Parathyroid adenoma (tissue), 2 donors: ENCODE data around the gene RERE.
"Not testable (repeated sequence)": the region's sequence is repeated elsewhere in the genome, so short reads cannot be mapped to it uniquely, and the experiment has no call there.

Experiments
- H2AFZ ChIP-seq: fragments of 300-600 bp; sonication (generic); one replicate; pipeline ENCODE4 v1.7.0; 2017; ENCODE audit warnings: antibody characterized with exemption, mild to moderate bottlenecking
- H3K27ac ChIP-seq: fragments of 300-600 bp; sonication (generic); one replicate; pipeline ENCODE4 v1.7.0; 2017
- H3K27me3 ChIP-seq: fragments of 300-600 bp; sonication (generic); one replicate; pipeline ENCODE4 v1.7.0; 2017; ENCODE audit warnings: low read length; ENCODE audit not compliant: control insufficient read depth, insufficient read depth
- H3K36me3 ChIP-seq: fragments of 300-600 bp; sonication (generic); one replicate; pipeline ENCODE4 v1.7.0; 2017; ENCODE audit warnings: low read length; ENCODE audit not compliant: control insufficient read depth, insufficient read depth
- H3K4me1 ChIP-seq: fragments of 300-600 bp; sonication (generic); one replicate; pipeline ENCODE4 v1.7.0; 2017; ENCODE audit warnings: control low read depth
- H3K4me2 ChIP-seq: fragments of 300-600 bp; sonication (generic); one replicate; pipeline ENCODE4 v1.7.0; 2017; ENCODE audit warnings: low read length
- H3K4me3 ChIP-seq: fragments of 300-600 bp; sonication (generic); one replicate; pipeline ENCODE4 v1.7.0; 2017; ENCODE audit warnings: low read depth, low read length
- H3K79me2 ChIP-seq: fragments of 300-600 bp; sonication (generic); one replicate; pipeline ENCODE4 v1.7.0; 2017; ENCODE audit warnings: control low read depth
- H3K9ac ChIP-seq: fragments of 300-600 bp; sonication (generic); one replicate; pipeline ENCODE4 v1.7.0; 2017; ENCODE audit warnings: mild to moderate bottlenecking
- H3K9me3 ChIP-seq: fragments of 300-600 bp; sonication (generic); one replicate; pipeline ENCODE4 v1.7.0; 2017; ENCODE audit warnings: low read length; ENCODE audit not compliant: control insufficient read depth
- TF ChIP-seq, protein P1 (sequence below): fragments of 300-600 bp; sonication (generic); IDR thresholded peaks from one replicate; pipeline ENCODE4 v1.7.0; 2017; ENCODE audit warnings: antibody characterized with exemption, mild to moderate bottlenecking
- donor health status: primary hyperparathyroidism.

Gene RERE

GRCh38 chr1:8382608-8383505 is 434.6 kb downstream of the RERE start:
- Histone ChIP-seq H3K4me2 (no peak overlapping the region), H3K36me3 (no peaks in the 10 kb centered on the region), H3K9ac (no peak overlapping the region), H2AFZ (no peak overlapping the region), H3K4me1 (peaks cover 3% of the 10 kb centered on the region), H3K27ac (no peak overlapping the region), H3K27me3 (no peaks in the 10 kb centered on the region), H3K9me3 (no peaks in the 10 kb centered on the region), H3K79me2 (peaks cover 23% of the 10 kb centered on the region), H3K4me3 (no peak overlapping the region)
- TF ChIP-seq, protein P1, sequence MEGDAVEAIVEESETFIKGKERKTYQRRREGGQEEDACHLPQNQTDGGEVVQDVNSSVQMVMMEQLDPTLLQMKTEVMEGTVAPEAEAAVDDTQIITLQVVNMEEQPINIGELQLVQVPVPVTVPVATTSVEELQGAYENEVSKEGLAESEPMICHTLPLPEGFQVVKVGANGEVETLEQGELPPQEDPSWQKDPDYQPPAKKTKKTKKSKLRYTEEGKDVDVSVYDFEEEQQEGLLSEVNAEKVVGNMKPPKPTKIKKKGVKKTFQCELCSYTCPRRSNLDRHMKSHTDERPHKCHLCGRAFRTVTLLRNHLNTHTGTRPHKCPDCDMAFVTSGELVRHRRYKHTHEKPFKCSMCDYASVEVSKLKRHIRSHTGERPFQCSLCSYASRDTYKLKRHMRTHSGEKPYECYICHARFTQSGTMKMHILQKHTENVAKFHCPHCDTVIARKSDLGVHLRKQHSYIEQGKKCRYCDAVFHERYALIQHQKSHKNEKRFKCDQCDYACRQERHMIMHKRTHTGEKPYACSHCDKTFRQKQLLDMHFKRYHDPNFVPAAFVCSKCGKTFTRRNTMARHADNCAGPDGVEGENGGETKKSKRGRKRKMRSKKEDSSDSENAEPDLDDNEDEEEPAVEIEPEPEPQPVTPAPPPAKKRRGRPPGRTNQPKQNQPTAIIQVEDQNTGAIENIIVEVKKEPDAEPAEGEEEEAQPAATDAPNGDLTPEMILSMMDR, result no peak

- no peaks in the 10 kb centered on the region for H3K27me3 ChIP-seq
- no peaks in the 10 kb centered on the region for H3K9me3 ChIP-seq
- no peak overlapping the region for H3K27ac ChIP-seq
- H3K4me3 ChIP-seq, result no peak overlapping the region
- no peak overlapping the region for H3K4me2 ChIP-seq
- TF ChIP-seq, protein P1, result no peak
- H3K79me2 ChIP-seq, result peaks cover 22% of the 10 kb centered on the region
- peaks cover 3% of the 10 kb centered on the region for H3K4me1 ChIP-seq
- H3K36me3 ChIP-seq, result no peaks in the 10 kb centered on the region
- no peak overlapping the region for H3K9ac ChIP-seq
- H2AFZ ChIP-seq, result no peak overlapping the region
Observed at GRCh38 chr1:8382051-8382505, 435.4 kb downstream of the RERE start.

GRCh38 chr1:8381618-8382017 is 435.8 kb downstream of the RERE start:
- Histone ChIP-seq H3K27ac (no peak overlapping the region), H3K27me3 (no peaks in the 10 kb centered on the region), H3K4me3 (no peak overlapping the region), H3K4me2 (no peak overlapping the region), H3K9me3 (no peaks in the 10 kb centered on the region), H3K4me1 (peaks cover 3% of the 10 kb centered on the region), H3K79me2 (peaks cover 23% of the 10 kb centered on the region), H3K36me3 (no peaks in the 10 kb centered on the region), H3K9ac (no peak overlapping the region), H2AFZ (no peak overlapping the region)
- TF ChIP-seq, protein P1, result no peak

DNA sequence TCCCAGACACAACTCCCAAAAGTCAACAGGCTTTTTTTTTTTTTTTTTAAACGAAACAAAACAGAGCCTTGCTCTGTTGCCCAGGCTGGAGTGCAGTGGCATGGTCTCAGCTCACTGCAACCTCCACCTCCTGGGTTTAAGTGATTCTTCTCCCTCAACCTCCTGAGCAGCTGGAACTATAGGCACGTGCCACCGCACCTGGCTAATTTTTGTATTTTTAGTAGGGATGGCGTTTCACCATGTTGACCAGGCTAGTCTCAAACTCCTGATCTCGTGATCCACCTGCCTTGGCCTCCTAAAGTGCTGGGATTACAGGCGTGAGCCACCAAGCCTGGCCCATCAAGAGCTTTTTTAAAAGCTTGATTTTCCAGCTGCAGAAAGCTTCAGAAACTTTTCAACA is 437.1 kb downstream of the RERE start:
- H3K4me1 ChIP-seq, H3K9me3 ChIP-seq, H3K27ac ChIP-seq, H2AFZ ChIP-seq, H3K36me3 ChIP-seq, H3K4me3 ChIP-seq, H3K4me2 ChIP-seq, H3K27me3 ChIP-seq, H3K9ac ChIP-seq: not testable (repeated sequence)
- H3K79me2 ChIP-seq, result peaks cover 27% of the 10 kb centered on the region

DNA sequence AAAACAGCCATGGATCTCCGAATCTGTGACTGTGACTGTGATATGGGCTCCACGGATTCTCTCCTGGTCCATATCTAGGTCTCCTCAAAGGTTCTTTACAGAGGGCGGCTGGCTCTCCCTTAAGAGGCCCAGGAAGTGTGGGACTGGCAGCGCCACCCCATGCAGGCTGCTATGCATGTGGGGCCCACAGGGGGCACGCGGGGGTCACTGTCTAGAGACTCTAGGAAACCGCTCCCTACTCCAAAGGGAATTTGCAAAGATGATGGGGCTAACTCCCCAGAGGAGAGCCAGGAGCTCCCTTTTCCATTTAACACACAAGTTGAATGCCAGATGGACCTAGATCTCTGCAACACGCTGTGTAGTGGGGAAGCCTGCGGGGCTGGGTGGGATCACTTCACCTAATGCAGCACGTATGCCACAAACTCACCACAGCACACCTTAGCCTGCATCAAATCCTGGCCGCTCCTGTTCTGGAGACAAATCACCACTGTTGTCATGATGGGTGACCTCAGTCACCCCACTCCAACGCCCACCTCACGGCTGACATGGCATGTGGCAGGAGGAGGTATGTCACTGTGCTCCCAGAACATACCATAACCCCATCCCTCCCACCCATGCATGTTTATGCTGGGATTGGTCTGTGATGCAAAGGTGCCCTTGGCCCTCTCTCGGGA is 437.8 kb downstream of the RERE start:
- Histone ChIP-seq H3K27me3 (no peaks in the 10 kb centered on the region), H3K9me3 (no peaks in the 10 kb centered on the region), H3K27ac (no peak overlapping the region), H3K4me3 (no peak overlapping the region), H3K4me1 (no peaks in the 10 kb centered on the region), H3K4me2 (no peak overlapping the region), H3K36me3 (no peaks in the 10 kb centered on the region), H3K9ac (no peak overlapping the region), H2AFZ (no peak overlapping the region), H3K79me2 (peaks cover 27% of the 10 kb centered on the region)
- TF ChIP-seq, protein P1, result no peak
